Glutamatergic neuron (in vitro differentiated cells): ENCODE results near the gene PLXNA2. TPM values are rescaled to one million over a fixed set of nuclear protein-coding genes. Genes with fewer than 3 reads are reported as not detected.

Experiments
- DNase-seq: peaks from one replicate; pipeline ENCODE4 v3.0.0; 2022
- H3K27ac Mint-ChIP-seq: one replicate; pipeline ENCODE4 v1.8.0; 2020; ENCODE audit warnings: mild to moderate bottlenecking, mixed read lengths, inconsistent platforms; ENCODE audit not compliant: unreplicated experiment
- H3K27me3 Mint-ChIP-seq: one replicate; pipeline ENCODE4 v1.8.0; 2020; ENCODE audit warnings: mild to moderate bottlenecking, moderate library complexity, mixed read lengths, inconsistent platforms; ENCODE audit not compliant: unreplicated experiment
- H3K36me3 Mint-ChIP-seq: one replicate; pipeline ENCODE4 v1.8.0; 2020; ENCODE audit warnings: mild to moderate bottlenecking, mixed read lengths, inconsistent platforms; ENCODE audit not compliant: unreplicated experiment
- H3K4me1 Mint-ChIP-seq: one replicate; pipeline ENCODE4 v1.8.0; 2020; ENCODE audit warnings: mild to moderate bottlenecking, low read depth, mixed read lengths, inconsistent platforms; ENCODE audit not compliant: unreplicated experiment
- H3K4me3 Mint-ChIP-seq: one replicate; pipeline ENCODE4 v1.8.0; 2020; ENCODE audit warnings: mild to moderate bottlenecking, mixed read lengths, inconsistent platforms; ENCODE audit not compliant: unreplicated experiment
- H3K9me3 Mint-ChIP-seq: one replicate; pipeline ENCODE4 v1.8.0; 2020; ENCODE audit warnings: mild to moderate bottlenecking, moderate library complexity, mixed read lengths, inconsistent platforms; ENCODE audit not compliant: unreplicated experiment
- CTCF ChIP-seq: fragments of 200-600 bp; sonication (generic); IDR thresholded peaks from one replicate; pipeline ENCODE4 v1.5.0; 2021; ENCODE audit not compliant: partially characterized antibody, unreplicated experiment
- total RNA-seq: library from RNA; stranded (reverse); fragmentation: NEBNext Ultra II Directional; extraction: Animal tissue kit (Norgen Biotek cat#: 25700); gene quantifications from one replicate; pipeline ENCODE4 v1.2.1, GENCODE V29; 2021; ENCODE audit not compliant: unreplicated experiment

Gene PLXNA2
- total RNA-seq, 1 donor from 2014 or later = 66.0 TPM

DNA sequence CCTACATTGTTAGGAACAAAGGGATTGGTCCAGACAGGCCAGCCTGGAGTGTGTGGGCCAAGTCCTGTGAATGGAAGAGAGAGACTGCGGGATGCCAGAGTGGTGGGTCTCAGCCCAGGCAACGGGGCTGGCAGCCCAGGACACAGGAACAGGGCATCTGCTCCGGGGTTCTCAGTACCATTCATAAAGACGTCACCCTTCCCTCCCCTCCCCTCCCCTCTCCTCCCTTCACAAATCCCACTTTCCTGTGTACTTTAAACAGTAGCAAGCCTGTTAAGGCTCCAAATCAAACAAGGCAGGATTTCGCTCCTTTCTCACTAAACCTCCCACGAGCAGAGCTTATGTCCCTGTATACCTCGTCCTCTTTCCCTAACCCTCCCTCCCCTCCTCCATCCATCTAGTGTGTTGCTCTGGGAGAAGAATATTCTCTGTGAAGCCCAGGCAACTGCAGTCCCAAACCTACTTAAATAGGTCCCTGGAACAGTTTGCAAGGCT lies 4.2 kb upstream of the PLXNA2 start:
- H3K4me3 Mint-ChIP-seq = no peak overlapping the region
- H3K27me3 Mint-ChIP-seq = peaks cover 6% of the 10 kb centered on the region
- no peak overlapping the region for H3K27ac Mint-ChIP-seq
- H3K9me3 Mint-ChIP-seq = no peaks in the 10 kb centered on the region
- peaks cover 24% of the 10 kb centered on the region for H3K4me1 Mint-ChIP-seq
- DNase-seq = no peak
- no peak for TF ChIP-seq CTCF
- H3K36me3 Mint-ChIP-seq = no peaks in the 10 kb centered on the region

GRCh38 chr1:208247696-208248095 lies 3.5 kb upstream of the PLXNA2 start:
- Mint-ChIP-seq H3K36me3 (no peaks in the 10 kb centered on the region), H3K4me1 (peaks cover 24% of the 10 kb centered on the region), H3K27ac (no peak overlapping the region), H3K4me3 (no peak overlapping the region), H3K9me3 (peaks cover under 1% of the 10 kb centered on the region), H3K27me3 (peaks cover 8% of the 10 kb centered on the region)
- DNase-seq = no peak
- TF ChIP-seq CTCF = no peak

DNA sequence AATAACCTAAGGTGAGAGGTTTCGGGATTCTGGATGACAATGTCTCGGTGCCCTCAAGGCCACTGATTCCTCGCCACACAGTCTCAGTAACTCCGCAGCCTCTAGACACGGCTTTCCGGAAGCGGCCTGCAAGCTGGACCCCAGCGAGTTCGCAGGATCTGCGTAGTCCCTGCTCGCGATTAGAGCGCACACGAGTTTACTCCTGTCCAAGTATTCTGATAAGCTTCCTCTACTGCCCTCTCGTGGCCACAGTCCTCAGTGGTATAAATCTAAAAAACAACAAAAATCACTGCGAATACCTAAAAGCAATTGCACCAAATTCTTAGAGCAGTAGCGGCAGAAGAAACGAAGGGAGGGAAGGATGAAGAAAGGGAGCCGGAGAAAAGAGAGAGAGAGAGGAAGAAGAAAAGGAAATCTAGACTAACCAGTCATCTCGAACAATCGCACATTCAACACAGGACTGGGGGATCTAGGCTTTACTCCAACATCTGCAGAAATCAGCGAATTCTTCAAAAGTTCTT lies 1.1 kb upstream of the PLXNA2 start:
- peak overlapping the region; percentile 89 for H3K4me3 Mint-ChIP-seq
- peaks cover 2% of the 10 kb centered on the region for H3K9me3 Mint-ChIP-seq
- peaks cover 10% of the 10 kb centered on the region for H3K27me3 Mint-ChIP-seq
- H3K36me3 Mint-ChIP-seq = no peaks in the 10 kb centered on the region
- TF ChIP-seq CTCF = peak; percentile 90
- H3K27ac Mint-ChIP-seq = peak overlapping the region; percentile 16
- DNase-seq = peak; percentile 86
- peaks cover 26% of the 10 kb centered on the region for H3K4me1 Mint-ChIP-seq

DNA sequence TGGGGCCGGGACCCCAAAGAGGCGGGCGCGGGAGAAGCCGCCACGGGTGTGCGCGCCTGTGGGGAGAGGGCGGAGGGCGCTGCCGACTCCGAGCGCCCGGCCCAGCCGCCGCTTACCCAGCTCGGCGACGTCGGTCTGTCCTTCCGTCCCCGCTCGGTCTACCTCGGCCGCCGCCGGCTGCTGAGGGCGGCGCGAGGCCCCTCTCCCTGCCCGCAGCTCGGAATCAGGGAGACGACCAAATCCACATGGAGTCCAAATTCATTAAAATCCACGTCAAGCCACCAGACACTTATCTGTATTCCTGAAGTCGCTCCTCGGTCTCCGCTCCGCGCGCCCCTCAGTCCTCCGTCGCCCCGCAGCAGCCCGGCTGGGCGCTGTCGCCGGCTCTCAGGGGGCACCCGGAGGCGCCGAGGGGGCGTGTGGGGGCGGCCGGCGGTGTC lies 637 bp downstream of the PLXNA2 start:
- peak overlapping the region; percentile 94 for H3K4me3 Mint-ChIP-seq
- no peak for DNase-seq
- TF ChIP-seq CTCF = no peak
- peaks cover 2% of the 10 kb centered on the region for H3K9me3 Mint-ChIP-seq
- H3K27ac Mint-ChIP-seq = no peak overlapping the region
- H3K36me3 Mint-ChIP-seq = no peaks in the 10 kb centered on the region
- peaks cover 31% of the 10 kb centered on the region for H3K4me1 Mint-ChIP-seq
- H3K27me3 Mint-ChIP-seq = peaks cover 9% of the 10 kb centered on the region

DNA sequence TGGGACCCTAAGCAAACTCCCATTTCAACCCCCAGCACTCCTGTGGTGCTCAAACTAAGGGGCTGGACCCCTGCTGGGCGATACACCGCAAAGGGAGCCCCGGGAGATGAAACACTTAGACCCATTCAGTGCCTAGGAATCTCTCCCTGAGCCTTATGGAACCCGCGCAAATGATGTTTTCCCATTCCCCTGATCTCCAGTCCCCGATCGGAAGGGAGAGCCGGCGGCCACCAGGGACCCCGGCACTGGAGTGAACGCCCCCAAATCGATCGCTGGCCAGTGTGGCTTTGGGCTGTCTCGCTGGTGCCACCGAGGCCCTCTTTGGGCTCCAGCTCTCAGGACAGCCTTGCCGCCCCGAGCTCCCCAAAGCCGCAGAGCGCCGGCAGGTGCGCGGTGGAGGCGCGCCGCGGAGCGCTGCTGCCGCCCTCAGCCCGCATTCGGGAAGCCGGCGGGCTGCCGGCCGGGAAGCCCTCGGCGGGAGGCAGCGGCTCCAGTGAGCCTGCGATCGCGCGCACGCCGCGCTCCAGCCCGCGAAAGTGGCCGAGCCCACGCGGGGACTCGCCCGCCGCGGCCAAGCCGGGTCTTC lies 1.1 kb downstream of the PLXNA2 start:
- no peaks in the 10 kb centered on the region for H3K36me3 Mint-ChIP-seq
- H3K4me1 Mint-ChIP-seq = peaks cover 36% of the 10 kb centered on the region
- no peak overlapping the region for H3K27ac Mint-ChIP-seq
- H3K4me3 Mint-ChIP-seq = peak overlapping the region; percentile 93
- peaks cover 2% of the 10 kb centered on the region for H3K9me3 Mint-ChIP-seq
- no peak for TF ChIP-seq CTCF
- peak; percentile 70 for DNase-seq
- peaks cover 9% of the 10 kb centered on the region for H3K27me3 Mint-ChIP-seq
